Nephron (organoid): Measurements from ENCODE around the gene GUK1.
A peak's percentile ranks its signal among the peaks of the same experiment; 100 is the strongest.

Experiments used
- H3K27ac Mint-ChIP-seq, 3 experiments: 2 replicates each; pipeline ENCODE4 v1.8.0; 2020; ENCODE audit warnings: mixed read lengths in 3 of 3, mild to moderate bottlenecking in 2 of 3, moderate library complexity in 1 of 3
- H3K27me3 Mint-ChIP-seq: 2 replicates; pipeline ENCODE4 v1.8.0; 2021; ENCODE audit warnings: low read depth, mild to moderate bottlenecking, moderate library complexity, mixed read lengths
- H3K36me3 Mint-ChIP-seq: 2 replicates; pipeline ENCODE4 v1.8.0; 2020; ENCODE audit warnings: low read depth, mixed read lengths
- H3K4me1 Mint-ChIP-seq: 2 replicates; pipeline ENCODE4 v1.8.0; 2020; ENCODE audit warnings: mixed read lengths
- H3K4me3 Mint-ChIP-seq, 3 experiments: 2 replicates each; pipeline ENCODE4 v1.8.0; 2020; ENCODE audit warnings: mild to moderate bottlenecking in 3 of 3, mixed read lengths in 3 of 3, moderate library complexity in 2 of 3
- H3K9me3 Mint-ChIP-seq: 2 replicates; pipeline ENCODE4 v1.8.0; 2020; ENCODE audit warnings: mixed read lengths
- CTCF ChIP-seq, 3 experiments: fragments of 200-600 bp; sonication (generic); IDR thresholded peaks; one replicate each; pipeline ENCODE4 v1.5.0; 2021; ENCODE audit warnings: antibody characterized with exemption in 3 of 3; ENCODE audit not compliant: unreplicated experiment in 3 of 3

GUK1 gene

GRCh38 chr1:228159008-228159665, 19.1 kb downstream of the GUK1 start:
- no peak for TF ChIP-seq CTCF (IDR thresholded peaks at IDR 0.05; ENCODE audit: unreplicated experiment in 3 of 3)
- no peak overlapping the region for H3K27ac Mint-ChIP-seq
- no peaks in the 10 kb centered on the region for H3K36me3 Mint-ChIP-seq
- no peak overlapping the region for H3K4me3 Mint-ChIP-seq
- no peaks in the 10 kb centered on the region for H3K9me3 Mint-ChIP-seq
- H3K4me1 Mint-ChIP-seq = peaks cover 10% of the 10 kb centered on the region
- no peaks in the 10 kb centered on the region for H3K27me3 Mint-ChIP-seq

GRCh38 chr1:228160201-228160761, 20.2 kb downstream of the GUK1 start:
- no peak overlapping the region for H3K4me3 Mint-ChIP-seq
- H3K27me3 Mint-ChIP-seq = no peaks in the 10 kb centered on the region
- TF ChIP-seq CTCF (IDR thresholded peaks at IDR 0.05; ENCODE audit: unreplicated experiment in 3 of 3) = no peak
- H3K9me3 Mint-ChIP-seq = no peaks in the 10 kb centered on the region
- H3K4me1 Mint-ChIP-seq = peaks cover 10% of the 10 kb centered on the region
- no peak overlapping the region for H3K27ac Mint-ChIP-seq
- H3K36me3 Mint-ChIP-seq = no peaks in the 10 kb centered on the region

- Mint-ChIP-seq H3K27me3 (no peaks in the 10 kb centered on the region), H3K27ac (peak overlapping the region; percentile 13 to 74 (median 61)), H3K4me1 (peaks cover 10% of the 10 kb centered on the region), H3K36me3 (no peaks in the 10 kb centered on the region), H3K9me3 (no peaks in the 10 kb centered on the region), H3K4me3 (peak overlapping the region in 1 of 3 experiments; percentile 53)
- no peak for TF ChIP-seq CTCF (IDR thresholded peaks at IDR 0.05; ENCODE audit: unreplicated experiment in 3 of 3)
Observed at GRCh38 chr1:228161362-228161761, 21.3 kb downstream of the GUK1 start.

- no peaks in the 10 kb centered on the region for H3K9me3 Mint-ChIP-seq
- H3K4me1 Mint-ChIP-seq = peaks cover 13% of the 10 kb centered on the region
- H3K36me3 Mint-ChIP-seq = no peaks in the 10 kb centered on the region
- peak overlapping the region; percentile 13 to 74 (median 61) for H3K27ac Mint-ChIP-seq
- no peaks in the 10 kb centered on the region for H3K27me3 Mint-ChIP-seq
- H3K4me3 Mint-ChIP-seq = peak overlapping the region in 1 of 3 experiments; percentile 53
- no peak for TF ChIP-seq CTCF (IDR thresholded peaks at IDR 0.05; ENCODE audit: unreplicated experiment in 3 of 3)
Observed at GRCh38 chr1:228161866-228162265, 21.8 kb downstream of the GUK1 start.

- Mint-ChIP-seq H3K4me3 (no peak overlapping the region), H3K4me1 (peaks cover 14% of the 10 kb centered on the region), H3K27me3 (no peaks in the 10 kb centered on the region), H3K36me3 (no peaks in the 10 kb centered on the region), H3K27ac (no peak overlapping the region), H3K9me3 (no peaks in the 10 kb centered on the region)
- TF ChIP-seq CTCF (IDR thresholded peaks at IDR 0.05; ENCODE audit: unreplicated experiment in 3 of 3) = no peak
Observed at GRCh38 chr1:228162286-228163006, 22.4 kb downstream of the GUK1 start.
